Bronchial epithelial cell (primary cell): Measurements from ENCODE around the gene UGT2B11. TPM values are rescaled to one million over a fixed set of nuclear protein-coding genes. Genes with fewer than 3 reads are reported as not detected.
A peak's percentile ranks its signal among the peaks of the same experiment; 100 is the strongest.
"Not testable (repeated sequence)": the region's sequence is repeated elsewhere in the genome, so short reads cannot be mapped to it uniquely, and the experiment has no call there.

Experiments used
- DNase-seq: peaks from one replicate; pipeline ENCODE4 v3.0.0-alpha.2; 2010; ENCODE audit warnings: low read depth
- FAIRE-seq: peaks from 2 replicates; lab custom pipeline; 2011; peaks lifted over from hg19 to GRCh38; lab: Jason Lieb, UNC
- H3K27me3 ChIP-seq: 2 replicates; pipeline ENCODE4 v1.5.1; 2011; ENCODE audit warnings: low read length; ENCODE audit not compliant: control insufficient read depth, insufficient read depth
- H3K36me3 ChIP-seq: 2 replicates; pipeline ENCODE4 v1.5.1; 2011; ENCODE audit warnings: low read length; ENCODE audit not compliant: control insufficient read depth, insufficient read depth
- H3K4me3 ChIP-seq: 2 replicates; pipeline ENCODE4 v1.5.1; 2011; ENCODE audit warnings: mild to moderate bottlenecking, low read depth, low read length, control low read depth
- CTCF ChIP-seq: IDR thresholded peaks from 2 replicates; pipeline ENCODE4 v1.5.1; 2011; ENCODE audit warnings: mild to moderate bottlenecking, moderate library complexity, low read length, control low read depth, inconsistent platforms; ENCODE audit not compliant: insufficient read depth, severe bottlenecking
- total RNA-seq: library from RNA; depleted of rRNA; stranded (reverse); fragments of >200 nt; gene quantifications from 2 replicates; pipeline ENCODE4 v1.2.1, GENCODE V29; 2014

Gene UGT2B11
- total RNA-seq, 1 donor from 2014 or later: not detected

GRCh38 chr4:69179817-69180216 is 34.7 kb downstream of the UGT2B11 start:
- DNase-seq, FAIRE-seq, H3K4me3 ChIP-seq, H3K27me3 ChIP-seq, H3K36me3 ChIP-seq: not testable (repeated sequence)

GRCh38 chr4:69178751-69179205 is 35.8 kb downstream of the UGT2B11 start:
- H3K27me3 ChIP-seq, H3K36me3 ChIP-seq, DNase-seq, H3K4me3 ChIP-seq, FAIRE-seq: not testable (repeated sequence)

GRCh38 chr4:69170233-69171134 is 44.1 kb downstream of the UGT2B11 start:
- FAIRE-seq, H3K4me3 ChIP-seq, H3K36me3 ChIP-seq, H3K27me3 ChIP-seq: not testable (repeated sequence)
- peak; percentile 53 for TF ChIP-seq CTCF
- DNase-seq: peak; percentile 39

- DNase-seq, H3K36me3 ChIP-seq, H3K4me3 ChIP-seq, FAIRE-seq, H3K27me3 ChIP-seq: not testable (repeated sequence)
These were observed 45.4 kb downstream of the UGT2B11 start for GRCh38 chr4:69169171-69169570.

GRCh38 chr4:69167300-69167699 is 47.2 kb downstream of the UGT2B11 start:
- TF ChIP-seq CTCF: no peak
- Histone ChIP-seq H3K36me3 (no peaks in the 10 kb centered on the region), H3K4me3 (no peak overlapping the region), H3K27me3 (no peaks in the 10 kb centered on the region)
- peak; percentile 2 for DNase-seq
- no peak for FAIRE-seq

GRCh38 chr4:69166376-69166775 is 48.2 kb downstream of the UGT2B11 start:
- H3K27me3 ChIP-seq, H3K4me3 ChIP-seq, FAIRE-seq, H3K36me3 ChIP-seq, DNase-seq: not testable (repeated sequence)

GRCh38 chr4:69165707-69166106 is 48.8 kb downstream of the UGT2B11 start:
- not testable (repeated sequence) for H3K36me3 ChIP-seq, H3K4me3 ChIP-seq, FAIRE-seq, H3K27me3 ChIP-seq, DNase-seq

- Histone ChIP-seq H3K27me3 (no peaks in the 10 kb centered on the region), H3K36me3 (no peaks in the 10 kb centered on the region), H3K4me3 (no peak overlapping the region)
- peak; percentile 48 for TF ChIP-seq CTCF
- no peak for FAIRE-seq
- peak; percentile 20 for DNase-seq
These were observed 57.6 kb downstream of the UGT2B11 start for GRCh38 chr4:69156913-69157312.
